Vagina (tissue), 2 donors: Measurements from ENCODE around the gene GNAO1. TPM values are rescaled to one million over a fixed set of nuclear protein-coding genes. Genes with fewer than 3 reads are reported as not detected.

Source experiments
- DNase-seq, 2 donors: peaks; one replicate each; pipeline ENCODE4 v3.0.0-alpha.2; 2017; ENCODE audit errors: extremely low spot score in 2 of 2
- H3K27ac ChIP-seq: fragments of 200-600 bp; sonication (generic); one replicate; pipeline ENCODE4 v1.5.1; 2019
- H3K27me3 ChIP-seq: fragments of 200-600 bp; sonication (generic); one replicate; pipeline ENCODE4 v1.5.1; 2019
- H3K36me3 ChIP-seq, 2 donors: fragments of 200-600 bp; sonication (generic); one replicate each; pipeline ENCODE4 v1.5.1; 2017 to 2019
- H3K4me1 ChIP-seq: fragments of 200-600 bp; sonication (generic); one replicate; pipeline ENCODE4 v1.5.1; 2019
- H3K4me3 ChIP-seq, 2 donors: fragments of 200-600 bp; sonication (generic); 1 replicate in 1 of 2; 2 replicates in 1 of 2; pipeline ENCODE4 v1.5.1; 2016 to 2019
- H3K9me3 ChIP-seq: fragments of 200-600 bp; sonication (generic); one replicate; pipeline ENCODE4 v1.5.1; 2019
- CTCF ChIP-seq, 3 experiments: fragments of 450-650 bp in 2 of 3; fragments of 200-600 bp in 1 of 3; sonication (generic) in 1 of 3; IDR thresholded peaks; one replicate each; pipeline ENCODE4 v1.5.1; 2017 to 2019; ENCODE audit warnings: antibody characterized with exemption in 3 of 3, mild to moderate bottlenecking in 2 of 3, moderate library complexity in 2 of 3
- POLR2A ChIP-seq, 2 donors: fragments of 450-650 bp; IDR thresholded peaks; one replicate each; pipeline ENCODE4 v1.6.1; 2017; ENCODE audit warnings: antibody characterized with exemption in 2 of 2, mild to moderate bottlenecking in 2 of 2, moderate library complexity in 2 of 2
- POLR2AphosphoS5 ChIP-seq, 2 donors: sonication (generic); formaldehyde crosslinking; IDR thresholded peaks; one replicate each; pipeline ENCODE4 v1.9.0; 2017; ENCODE audit warnings: antibody characterized with exemption in 2 of 2, mild to moderate bottlenecking in 2 of 2, low read depth in 1 of 2; ENCODE audit not compliant: insufficient read depth in 1 of 2
- intact Hi-C: fragments of 100-400 bp; cut with DNase I; formaldehyde crosslinking; loops from one replicate; pipeline ENCODE4 v1.15.1; 2023
- total RNA-seq: library from RNA; depleted of rRNA; stranded (reverse); fragments of >200 nt; gene quantifications from one replicate; pipeline ENCODE4 v1.2.3, GENCODE V29; 2016

GNAO1 gene
- total RNA-seq, 1 donor from 2014 or later = 16.2 TPM

- no peak for TF ChIP-seq CTCF (IDR thresholded peaks at IDR 0.05)
- no peak for TF ChIP-seq POLR2AphosphoS5 (IDR thresholded peaks at IDR 0.05; ENCODE audit: insufficient read depth in 1 of 2, low read depth in 1 of 2)
- no peak for TF ChIP-seq POLR2A (IDR thresholded peaks at IDR 0.05)
- no peak for DNase-seq
- intact Hi-C loops = no loop called here
- H3K9me3 ChIP-seq = no peaks in the 10 kb centered on the region
- no peak overlapping the region for H3K4me3 ChIP-seq
- H3K27ac ChIP-seq = no peak overlapping the region
- H3K4me1 ChIP-seq = no peaks in the 10 kb centered on the region
- no peaks in the 10 kb centered on the region for H3K36me3 ChIP-seq
- no peaks in the 10 kb centered on the region for H3K27me3 ChIP-seq
Observed at GRCh38 chr16:56324406-56324805, 133.1 kb downstream of the GNAO1 start.

GRCh38 chr16:56325956-56326355, 134.7 kb downstream of the GNAO1 start:
- Histone ChIP-seq H3K36me3 (no peaks in the 10 kb centered on the region), H3K4me1 (no peaks in the 10 kb centered on the region), H3K27me3 (no peaks in the 10 kb centered on the region), H3K9me3 (no peaks in the 10 kb centered on the region), H3K27ac (no peak overlapping the region), H3K4me3 (no peak overlapping the region)
- intact Hi-C loops = no loop called here
- DNase-seq = no peak
- TF ChIP-seq CTCF (IDR thresholded peaks at IDR 0.05) (no peak), POLR2A (IDR thresholded peaks at IDR 0.05) (no peak), POLR2AphosphoS5 (IDR thresholded peaks at IDR 0.05; ENCODE audit: insufficient read depth in 1 of 2, low read depth in 1 of 2) (no peak)

GRCh38 chr16:56327071-56327928, 136.0 kb downstream of the GNAO1 start:
- TF ChIP-seq POLR2AphosphoS5 (IDR thresholded peaks at IDR 0.05; ENCODE audit: insufficient read depth in 1 of 2, low read depth in 1 of 2) (no peak), CTCF (IDR thresholded peaks at IDR 0.05) (no peak), POLR2A (IDR thresholded peaks at IDR 0.05) (no peak)
- intact Hi-C loops = no loop called here
- no peak overlapping the region for H3K4me3 ChIP-seq
- no peaks in the 10 kb centered on the region for H3K4me1 ChIP-seq
- no peak for DNase-seq
- no peak overlapping the region for H3K27ac ChIP-seq
- H3K27me3 ChIP-seq = no peaks in the 10 kb centered on the region
- no peaks in the 10 kb centered on the region for H3K9me3 ChIP-seq
- H3K36me3 ChIP-seq = no peaks in the 10 kb centered on the region

- TF ChIP-seq CTCF (IDR thresholded peaks at IDR 0.05) (no peak), POLR2A (IDR thresholded peaks at IDR 0.05) (no peak), POLR2AphosphoS5 (IDR thresholded peaks at IDR 0.05; ENCODE audit: insufficient read depth in 1 of 2, low read depth in 1 of 2) (no peak)
Observed at GRCh38 chr16:56327929-56328258, 136.6 kb downstream of the GNAO1 start.

GRCh38 chr16:56328276-56329022, 137.2 kb downstream of the GNAO1 start:
- no peak overlapping the region for H3K4me3 ChIP-seq
- no peaks in the 10 kb centered on the region for H3K4me1 ChIP-seq
- intact Hi-C loops = no loop called here
- no peaks in the 10 kb centered on the region for H3K9me3 ChIP-seq
- TF ChIP-seq POLR2A (IDR thresholded peaks at IDR 0.05) (no peak), CTCF (IDR thresholded peaks at IDR 0.05) (no peak), POLR2AphosphoS5 (IDR thresholded peaks at IDR 0.05; ENCODE audit: insufficient read depth in 1 of 2, low read depth in 1 of 2) (no peak)
- no peak for DNase-seq
- H3K36me3 ChIP-seq = no peaks in the 10 kb centered on the region
- no peaks in the 10 kb centered on the region for H3K27me3 ChIP-seq
- H3K27ac ChIP-seq = no peak overlapping the region

More at GRCh38 chr16:56327929-56328258, 136.6 kb downstream of the GNAO1 start:
- no peaks in the 10 kb centered on the region for H3K9me3 ChIP-seq
- no peak overlapping the region for H3K27ac ChIP-seq
- intact Hi-C loops = no loop called here
- no peak for DNase-seq
- no peaks in the 10 kb centered on the region for H3K36me3 ChIP-seq
- H3K4me3 ChIP-seq = no peak overlapping the region
- no peaks in the 10 kb centered on the region for H3K4me1 ChIP-seq
- H3K27me3 ChIP-seq = no peaks in the 10 kb centered on the region
